ENCODE measurements around the gene CACNA1B. TPM values are rescaled to one million over a fixed set of nuclear protein-coding genes. Genes with fewer than 3 reads are reported as not detected.

The CACNA1B gene
- total and polyA plus RNA-seq, 8 donors, result 0.15 to 0.34 (median 0.29) TPM; not detected in 1

DNA sequence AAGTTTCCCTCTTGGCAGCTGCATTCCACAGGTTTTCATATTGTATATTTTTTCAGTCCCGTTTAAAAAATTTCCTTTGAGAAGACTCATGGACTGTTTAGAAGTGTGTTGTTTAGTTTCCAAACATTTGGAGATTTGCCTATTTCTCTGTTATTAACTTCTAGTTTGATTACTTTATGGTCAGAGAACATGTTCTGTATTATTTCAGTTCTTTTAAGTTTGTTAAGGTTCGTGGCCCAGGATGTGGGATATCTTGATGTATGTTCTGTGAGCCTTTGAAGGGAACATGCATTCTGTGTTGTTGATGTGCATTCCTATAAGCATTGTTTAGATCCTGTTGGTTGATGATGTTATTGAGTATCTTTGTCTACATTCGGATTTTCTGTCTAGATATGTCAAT lies 153.6 kb downstream of the CACNA1B start:
- Histone ChIP-seq H3K36me3 (no peaks in the 10 kb centered on the region), H3K9me3 (no peaks in the 10 kb centered on the region), H3K4me3 (no peak overlapping the region), H3K27ac (no peak overlapping the region), H3K4me1 (no peaks in the 10 kb centered on the region), H3K27me3 (peaks cover 7 to 59% of the 10 kb centered on the region in 2 donors)
- DNase-seq (no peak), ATAC-seq (no peak)
- TF ChIP-seq, protein P1, sequence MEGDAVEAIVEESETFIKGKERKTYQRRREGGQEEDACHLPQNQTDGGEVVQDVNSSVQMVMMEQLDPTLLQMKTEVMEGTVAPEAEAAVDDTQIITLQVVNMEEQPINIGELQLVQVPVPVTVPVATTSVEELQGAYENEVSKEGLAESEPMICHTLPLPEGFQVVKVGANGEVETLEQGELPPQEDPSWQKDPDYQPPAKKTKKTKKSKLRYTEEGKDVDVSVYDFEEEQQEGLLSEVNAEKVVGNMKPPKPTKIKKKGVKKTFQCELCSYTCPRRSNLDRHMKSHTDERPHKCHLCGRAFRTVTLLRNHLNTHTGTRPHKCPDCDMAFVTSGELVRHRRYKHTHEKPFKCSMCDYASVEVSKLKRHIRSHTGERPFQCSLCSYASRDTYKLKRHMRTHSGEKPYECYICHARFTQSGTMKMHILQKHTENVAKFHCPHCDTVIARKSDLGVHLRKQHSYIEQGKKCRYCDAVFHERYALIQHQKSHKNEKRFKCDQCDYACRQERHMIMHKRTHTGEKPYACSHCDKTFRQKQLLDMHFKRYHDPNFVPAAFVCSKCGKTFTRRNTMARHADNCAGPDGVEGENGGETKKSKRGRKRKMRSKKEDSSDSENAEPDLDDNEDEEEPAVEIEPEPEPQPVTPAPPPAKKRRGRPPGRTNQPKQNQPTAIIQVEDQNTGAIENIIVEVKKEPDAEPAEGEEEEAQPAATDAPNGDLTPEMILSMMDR (IDR thresholded peaks at IDR 0.05), result no peak
- intact Hi-C loops (cut with DNase I), result no loop called here

- TF ChIP-seq, protein P1 (IDR thresholded peaks at IDR 0.05), result no peak
- Histone ChIP-seq H3K4me3 (no peak overlapping the region), H3K4me1 (no peaks in the 10 kb centered on the region), H3K36me3 (no peaks in the 10 kb centered on the region), H3K9me3 (no peaks in the 10 kb centered on the region), H3K27ac (no peak overlapping the region), H3K27me3 (peaks cover 7 to 53% of the 10 kb centered on the region in 2 donors)
- DNase-seq (no peak), ATAC-seq (no peak)
- intact Hi-C loops (cut with DNase I), result no loop called here
Observed at GRCh38 chr9:138033950-138034349, 156.4 kb downstream of the CACNA1B start.

DNA sequence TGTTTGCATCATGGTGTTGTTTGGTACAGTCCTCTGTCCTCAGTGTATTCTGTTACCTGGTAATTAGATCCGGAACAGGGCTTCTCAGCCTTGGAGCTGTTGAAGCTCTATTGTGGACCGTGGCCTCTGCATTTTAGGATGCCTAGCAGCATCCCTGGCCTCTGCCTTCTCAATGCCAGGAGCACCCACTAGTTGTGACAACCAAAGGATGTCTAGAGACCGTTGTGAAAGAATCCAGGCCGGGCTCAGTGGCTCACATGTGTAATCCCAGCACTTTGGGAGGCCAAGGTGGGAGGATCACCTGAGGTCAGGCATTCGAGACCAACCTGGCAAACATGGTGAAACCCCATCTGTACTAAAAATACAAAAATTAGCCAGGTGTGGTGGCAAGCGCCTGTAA lies 159.6 kb downstream of the CACNA1B start:
- ATAC-seq, result no peak
- TF ChIP-seq, protein P1 (IDR thresholded peaks at IDR 0.05), result no peak

GRCh38 chr9:138038244-138038671 lies 160.7 kb downstream of the CACNA1B start:
- H3K4me1 ChIP-seq, result no peaks in the 10 kb centered on the region
- no peak overlapping the region for H3K27ac ChIP-seq
- ATAC-seq (no peak), DNase-seq (no peak)
- no peaks in the 10 kb centered on the region for H3K36me3 ChIP-seq
- TF ChIP-seq, protein P1 (IDR thresholded peaks at IDR 0.05), result no peak
- no peak overlapping the region for H3K4me3 ChIP-seq
- intact Hi-C loops (cut with DNase I), result no loop called here
- no peaks in the 10 kb centered on the region for H3K9me3 ChIP-seq
- H3K27me3 ChIP-seq, result peaks cover 0 to 35% of the 10 kb centered on the region in 2 donors

More for the DNA sequence above, 159.6 kb downstream of the CACNA1B start:
- Histone ChIP-seq H3K27ac (no peak overlapping the region), H3K4me1 (no peaks in the 10 kb centered on the region), H3K9me3 (no peaks in the 10 kb centered on the region), H3K36me3 (no peaks in the 10 kb centered on the region), H3K27me3 (peaks cover 0 to 40% of the 10 kb centered on the region in 2 donors), H3K4me3 (no peak overlapping the region)
- no peak for DNase-seq
- intact Hi-C loops (cut with DNase I), result no loop called here

- no peak overlapping the region for H3K4me3 ChIP-seq
- TF ChIP-seq, protein P1 (IDR thresholded peaks at IDR 0.05), result no peak
- no peaks in the 10 kb centered on the region for H3K4me1 ChIP-seq
- no peaks in the 10 kb centered on the region for H3K9me3 ChIP-seq
- H3K36me3 ChIP-seq, result no peaks in the 10 kb centered on the region
- intact Hi-C loops (cut with DNase I), result no loop called here
- DNase-seq, result peak in 1 of 4 donors; percentile 19
- ATAC-seq, result no peak
- H3K27ac ChIP-seq, result no peak overlapping the region
- H3K27me3 ChIP-seq, result peaks cover 0 to 25% of the 10 kb centered on the region in 2 donors
Observed at GRCh38 chr9:138040446-138041430, 163.2 kb downstream of the CACNA1B start.

Data from left lung (tissue), 10 donors.